Measurements from ENCODE around the gene KIF1A. TPM values are rescaled to one million over a fixed set of nuclear protein-coding genes. Genes with fewer than 3 reads are reported as not detected.

KIF1A gene
- total RNA-seq, 1 donor from 2014 or later, result 52.2 TPM

DNA sequence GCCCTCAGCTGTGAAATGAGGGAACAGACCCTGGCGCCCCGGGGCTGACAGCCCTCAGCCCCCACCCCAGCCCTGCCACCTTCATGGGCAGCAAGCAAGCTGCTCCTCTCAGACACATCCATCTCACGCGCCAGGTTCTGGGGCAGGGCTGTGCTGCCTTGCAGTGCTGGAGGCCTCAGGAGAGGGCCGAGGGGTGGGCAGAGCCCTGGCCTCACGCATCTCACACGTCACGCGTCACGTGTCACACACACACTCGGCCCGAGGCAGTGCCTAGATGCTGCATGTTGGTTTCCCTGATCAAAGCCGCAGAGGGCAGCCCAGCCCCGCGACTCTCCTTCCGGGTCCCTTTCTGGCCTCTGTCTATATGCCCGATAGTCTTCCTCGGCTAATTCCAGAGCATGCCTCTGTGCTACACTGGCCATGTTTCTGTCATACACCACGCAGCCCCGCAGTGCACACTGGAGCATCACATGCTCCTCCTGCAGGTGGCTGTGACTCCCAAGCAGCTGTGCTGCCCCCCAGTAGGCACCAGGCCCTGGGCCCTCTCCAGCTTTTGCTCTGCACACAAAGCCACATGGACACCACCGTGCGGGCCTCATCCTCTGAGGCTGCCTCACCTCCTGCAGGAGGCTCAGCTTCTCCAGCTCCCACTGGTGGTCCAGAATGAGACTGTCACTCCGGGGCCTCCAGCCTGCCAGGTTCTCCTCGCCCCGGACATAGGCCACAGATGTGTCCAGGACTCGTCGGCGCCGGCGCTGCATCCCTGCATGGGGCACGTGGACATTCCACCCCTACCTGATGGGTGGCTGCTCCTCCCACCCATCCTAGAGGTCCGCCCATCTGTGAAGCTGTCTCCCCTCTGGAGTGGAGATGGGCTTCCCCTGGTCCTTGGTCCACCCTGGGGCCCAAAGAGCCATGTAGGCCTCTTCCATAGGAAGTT, 97.0 kb downstream of the KIF1A start:
- H3K4me1 Mint-ChIP-seq (ENCODE audit: unreplicated experiment), result no peaks in the 10 kb centered on the region
- peaks cover 5% of the 10 kb centered on the region for H3K36me3 Mint-ChIP-seq (ENCODE audit: low read depth, unreplicated experiment)
- H3K4me3 Mint-ChIP-seq (ENCODE audit: unreplicated experiment), result no peak overlapping the region
- H3K27ac Mint-ChIP-seq (ENCODE audit: unreplicated experiment), result no peak overlapping the region
- no peak for DNase-seq (ENCODE audit: low spot score)
- H3K9me3 Mint-ChIP-seq (ENCODE audit: unreplicated experiment), result no peaks in the 10 kb centered on the region
- H3K27me3 Mint-ChIP-seq (ENCODE audit: unreplicated experiment), result peaks cover 2% of the 10 kb centered on the region
- TF ChIP-seq, protein P1, sequence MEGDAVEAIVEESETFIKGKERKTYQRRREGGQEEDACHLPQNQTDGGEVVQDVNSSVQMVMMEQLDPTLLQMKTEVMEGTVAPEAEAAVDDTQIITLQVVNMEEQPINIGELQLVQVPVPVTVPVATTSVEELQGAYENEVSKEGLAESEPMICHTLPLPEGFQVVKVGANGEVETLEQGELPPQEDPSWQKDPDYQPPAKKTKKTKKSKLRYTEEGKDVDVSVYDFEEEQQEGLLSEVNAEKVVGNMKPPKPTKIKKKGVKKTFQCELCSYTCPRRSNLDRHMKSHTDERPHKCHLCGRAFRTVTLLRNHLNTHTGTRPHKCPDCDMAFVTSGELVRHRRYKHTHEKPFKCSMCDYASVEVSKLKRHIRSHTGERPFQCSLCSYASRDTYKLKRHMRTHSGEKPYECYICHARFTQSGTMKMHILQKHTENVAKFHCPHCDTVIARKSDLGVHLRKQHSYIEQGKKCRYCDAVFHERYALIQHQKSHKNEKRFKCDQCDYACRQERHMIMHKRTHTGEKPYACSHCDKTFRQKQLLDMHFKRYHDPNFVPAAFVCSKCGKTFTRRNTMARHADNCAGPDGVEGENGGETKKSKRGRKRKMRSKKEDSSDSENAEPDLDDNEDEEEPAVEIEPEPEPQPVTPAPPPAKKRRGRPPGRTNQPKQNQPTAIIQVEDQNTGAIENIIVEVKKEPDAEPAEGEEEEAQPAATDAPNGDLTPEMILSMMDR (IDR thresholded peaks at IDR 0.05; ENCODE audit: unreplicated experiment), result no peak

DNA sequence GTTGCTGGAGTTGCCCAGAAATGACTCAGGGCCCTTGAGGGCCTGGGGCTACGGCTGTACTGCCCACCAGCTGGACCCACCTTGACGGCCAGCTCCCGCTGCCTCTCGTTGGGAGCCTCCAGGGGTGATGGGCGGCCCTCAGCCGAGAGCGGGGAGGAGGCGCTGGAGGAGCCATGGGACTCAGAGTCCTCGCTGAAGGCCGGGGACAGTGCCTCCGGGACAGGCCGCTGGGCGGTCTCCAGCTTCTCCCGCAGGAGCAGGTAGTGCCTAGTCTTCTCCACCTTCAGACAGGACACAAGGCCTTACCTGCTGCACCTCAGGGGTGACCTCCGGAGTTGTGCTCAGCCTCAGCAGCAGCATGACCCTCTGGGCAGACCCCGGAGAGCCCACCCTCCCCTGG, 97.6 kb downstream of the KIF1A start:
- Mint-ChIP-seq H3K36me3 (ENCODE audit: low read depth, unreplicated experiment) (peaks cover 5% of the 10 kb centered on the region), H3K27me3 (ENCODE audit: unreplicated experiment) (peaks cover 2% of the 10 kb centered on the region), H3K27ac (ENCODE audit: unreplicated experiment) (no peak overlapping the region), H3K4me3 (ENCODE audit: unreplicated experiment) (no peak overlapping the region), H3K4me1 (ENCODE audit: unreplicated experiment) (no peaks in the 10 kb centered on the region), H3K9me3 (ENCODE audit: unreplicated experiment) (no peaks in the 10 kb centered on the region)
- TF ChIP-seq, protein P1 (IDR thresholded peaks at IDR 0.05; ENCODE audit: unreplicated experiment), result no peak
- DNase-seq (ENCODE audit: low spot score), result no peak

DNA sequence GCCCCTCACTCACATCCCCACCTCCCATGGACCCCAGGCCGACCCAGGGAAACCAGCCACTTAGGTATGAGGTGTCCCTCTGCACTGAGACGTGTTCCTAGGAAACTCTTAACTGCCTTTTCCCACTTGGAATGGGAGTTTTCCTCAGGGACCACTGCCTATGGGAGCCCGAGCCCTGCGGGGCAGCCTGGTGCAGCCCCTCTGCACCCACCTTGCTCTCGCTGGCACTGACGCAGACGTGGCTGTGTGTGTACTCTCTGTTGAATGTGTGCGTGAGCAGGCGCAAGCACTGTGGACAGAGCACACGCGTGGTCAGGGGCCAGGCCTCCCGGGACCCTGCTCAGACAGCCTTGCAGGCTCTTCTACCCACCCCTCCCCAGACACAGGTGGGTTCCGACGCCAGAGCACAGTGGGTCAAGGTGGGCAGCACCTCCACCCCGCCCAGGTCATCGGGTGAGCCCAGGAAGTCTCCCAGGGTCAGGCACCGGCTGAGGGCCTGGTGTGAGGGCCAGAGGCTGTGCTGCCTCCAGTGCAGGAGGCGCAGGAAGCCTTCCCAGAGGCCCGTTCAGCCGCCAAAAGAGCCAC, 98.3 kb downstream of the KIF1A start:
- H3K27ac Mint-ChIP-seq (ENCODE audit: unreplicated experiment), result no peak overlapping the region
- H3K4me1 Mint-ChIP-seq (ENCODE audit: unreplicated experiment), result no peaks in the 10 kb centered on the region
- no peak overlapping the region for H3K4me3 Mint-ChIP-seq (ENCODE audit: unreplicated experiment)
- TF ChIP-seq, protein P1 (IDR thresholded peaks at IDR 0.05; ENCODE audit: unreplicated experiment), result no peak
- peaks cover 2% of the 10 kb centered on the region for H3K27me3 Mint-ChIP-seq (ENCODE audit: unreplicated experiment)
- no peaks in the 10 kb centered on the region for H3K9me3 Mint-ChIP-seq (ENCODE audit: unreplicated experiment)
- no peak for DNase-seq (ENCODE audit: low spot score)
- peaks cover 2% of the 10 kb centered on the region for H3K36me3 Mint-ChIP-seq (ENCODE audit: low read depth, unreplicated experiment)

DNA sequence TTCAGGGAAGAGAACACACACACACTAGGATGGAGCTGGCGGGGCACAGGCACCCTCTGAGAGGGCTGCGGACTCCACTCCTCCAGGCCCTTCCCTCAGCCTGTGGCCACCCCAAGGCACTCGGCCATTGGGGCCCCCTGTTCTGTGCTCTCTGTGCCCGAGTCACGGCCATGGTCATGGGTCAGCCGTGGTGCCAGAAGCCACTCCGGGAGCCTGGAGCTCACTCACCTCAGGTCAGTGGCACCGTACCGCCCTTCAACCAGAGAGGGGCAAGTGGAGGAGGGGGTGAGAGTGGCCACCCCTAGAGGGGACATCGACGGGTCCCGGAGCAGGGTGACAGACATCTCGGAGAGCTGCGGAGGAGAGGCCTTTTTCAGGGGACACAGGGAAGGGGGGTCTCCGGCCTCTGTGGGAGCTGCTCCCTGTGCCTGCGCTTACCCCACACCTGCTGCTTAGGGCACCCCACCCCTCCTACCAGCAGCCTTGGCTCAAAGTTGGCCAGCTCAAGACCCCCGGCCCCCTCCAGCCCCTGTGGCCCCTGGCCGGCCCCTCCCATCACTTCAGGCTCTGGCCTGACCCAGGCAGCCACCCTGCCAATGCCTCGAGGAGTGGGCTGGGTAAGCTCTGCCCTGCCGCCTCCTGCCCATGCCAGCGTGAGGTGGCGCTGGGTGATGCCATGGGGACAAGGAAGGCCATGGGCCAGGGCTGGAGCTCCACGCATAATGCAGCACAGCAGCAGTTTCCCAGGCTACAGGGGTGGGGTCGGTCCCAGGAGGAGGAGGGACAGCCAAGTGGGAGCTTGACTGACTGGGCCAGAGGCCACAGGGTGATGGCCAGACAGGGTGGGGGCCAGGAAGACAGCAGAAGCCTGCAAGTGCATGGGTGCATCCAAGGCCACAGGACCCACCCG, 99.1 kb downstream of the KIF1A start:
- no peaks in the 10 kb centered on the region for H3K4me1 Mint-ChIP-seq (ENCODE audit: unreplicated experiment)
- H3K36me3 Mint-ChIP-seq (ENCODE audit: low read depth, unreplicated experiment), result no peaks in the 10 kb centered on the region
- H3K4me3 Mint-ChIP-seq (ENCODE audit: unreplicated experiment), result no peak overlapping the region
- peaks cover 6% of the 10 kb centered on the region for H3K27me3 Mint-ChIP-seq (ENCODE audit: unreplicated experiment)
- H3K9me3 Mint-ChIP-seq (ENCODE audit: unreplicated experiment), result no peaks in the 10 kb centered on the region
- no peak overlapping the region for H3K27ac Mint-ChIP-seq (ENCODE audit: unreplicated experiment)
- TF ChIP-seq, protein P1 (IDR thresholded peaks at IDR 0.05; ENCODE audit: unreplicated experiment), result no peak
- no peak for DNase-seq (ENCODE audit: low spot score)

Data from endothelial cell (in vitro differentiated cells).